PC-9 (cell line): ENCODE data around the gene EEF2K. TPM values are rescaled to one million over a fixed set of nuclear protein-coding genes. Genes with fewer than 3 reads are reported as not detected.

Experiments
- BruUV-seq: library from RNA; stranded (reverse); fragments of 400-500 nt; replicated peaks from 2 replicates; lab custom pipeline; 2021; lab: Mats Ljungman, UMichigan
- CTCF ChIA-PET: fragments of 300-600 bp; sonication (Branson Sonifier 250); formaldehyde crosslinking; loops from one replicate; lab custom pipeline; 2022; ENCODE audit warnings: antibody characterized with exemption; lab: Charles Lee
- POLR2A ChIA-PET: fragments of 300-600 bp; sonication (Branson Sonifier 250); formaldehyde crosslinking; loops from one replicate; lab custom pipeline; 2022; ENCODE audit warnings: antibody characterized with exemption; ENCODE audit not compliant: unreplicated experiment; lab: Charles Lee
- DNase-seq, 2 experiments: peaks; one replicate each; pipeline versions ENCODE4 v3.0.0 to v3.0.0-alpha.2; 2015 to 2022; ENCODE audit warnings: mixed read lengths in 1 of 2
- H2AFZ ChIP-seq: fragments of 200-600 bp; sonication (generic); 2 replicates; pipeline ENCODE4 v1.8.1; 2017; ENCODE audit warnings: antibody characterized with exemption
- H3F3A ChIP-seq: fragments of 200-600 bp; sonication (generic); 2 replicates; pipeline ENCODE4 v1.8.1; 2017; ENCODE audit warnings: antibody characterized with exemption, mild to moderate bottlenecking, low read depth; ENCODE audit not compliant: insufficient read depth
- H3K27ac ChIP-seq: fragments of 200-600 bp; sonication (generic); 2 replicates; pipeline ENCODE4 v1.6.1; 2016; ENCODE audit warnings: mixed run types
- H3K27me3 ChIP-seq: fragments of 200-600 bp; sonication (generic); 2 replicates; pipeline ENCODE4 v1.6.1; 2016; ENCODE audit warnings: low read depth, mixed run types; ENCODE audit not compliant: insufficient read depth
- H3K36me3 ChIP-seq: fragments of 200-600 bp; sonication (generic); 2 replicates; pipeline ENCODE4 v1.6.1; 2016; ENCODE audit warnings: low read depth, mixed run types
- H3K4me1 ChIP-seq: fragments of 200-600 bp; sonication (generic); replicated peaks from 2 replicates; pipeline ENCODE4 v1.6.1; 2016; ENCODE audit warnings: mixed run types; ENCODE audit not compliant: insufficient read depth
- H3K4me2 ChIP-seq: fragments of 200-600 bp; sonication (generic); 2 replicates; pipeline ENCODE4 v1.6.1; 2017; ENCODE audit warnings: mixed run types
- H3K4me3 ChIP-seq: fragments of 200-600 bp; sonication (generic); 2 replicates; pipeline ENCODE4 v1.6.1; 2016; ENCODE audit warnings: mixed run types
- H3K79me2 ChIP-seq: fragments of 200-600 bp; sonication (generic); 2 replicates; pipeline ENCODE4 v1.6.1; 2017; ENCODE audit warnings: low read depth, mixed run types
- H3K9me2 ChIP-seq: fragments of 200-600 bp; sonication (generic); 2 replicates; pipeline ENCODE4 v1.8.1; 2017; ENCODE audit warnings: mild to moderate bottlenecking; ENCODE audit not compliant: insufficient read depth
- H3K9me3 ChIP-seq: fragments of 200-600 bp; sonication (generic); 2 replicates; pipeline ENCODE4 v1.8.1; 2016; ENCODE audit warnings: low read depth; ENCODE audit not compliant: insufficient read depth
- H4K20me1 ChIP-seq: fragments of 200-600 bp; sonication (generic); 2 replicates; pipeline ENCODE4 v1.8.1; 2017; ENCODE audit not compliant: insufficient read depth
- CTCF ChIP-seq: fragments of 200-600 bp; sonication (generic); conservative IDR thresholded peaks from 2 replicates; pipeline ENCODE4 v1.6.1; 2017; ENCODE audit warnings: mixed run types, antibody characterized with exemption, mild to moderate bottlenecking, moderate library complexity
- EZH2 ChIP-seq: fragments of 200-600 bp; sonication (generic); IDR thresholded peaks from 2 replicates; pipeline ENCODE4 v1.8.0; 2017; ENCODE audit warnings: antibody characterized with exemption, low read depth
- intact Hi-C: fragments of 100-400 bp; cut with micrococcal nuclease; formaldehyde crosslinking; loops from one replicate; pipeline ENCODE4 v1.10.0; 2022; ENCODE audit not compliant: unreplicated experiment
- total RNA-seq: library from RNA; stranded (reverse); gene quantifications from 2 replicates; pipeline ENCODE4 v1.2.3, GENCODE V29; 2021

The EEF2K gene
- total RNA-seq, 1 experiment from 2014 or later = 29.8 TPM

- no peak for TF ChIP-seq EZH2
- no peak for TF ChIP-seq CTCF
- H3F3A ChIP-seq = peaks cover 18% of the 10 kb centered on the region; the same call in 1 of the 2 replicates
- H3K36me3 ChIP-seq = peaks cover 9% of the 10 kb centered on the region
- H3K4me2 ChIP-seq = no peak overlapping the region
- no peaks in the 10 kb centered on the region for H3K9me2 ChIP-seq
- no peak overlapping the region for H3K4me3 ChIP-seq
- intact Hi-C loops = no loop called here
- H2AFZ ChIP-seq = no peak overlapping the region
- no peak for DNase-seq
- H3K4me1 ChIP-seq = no peaks in the 10 kb centered on the region
- no TSS peak for BruUV-seq
- no peaks in the 10 kb centered on the region for H3K79me2 ChIP-seq
- no peaks in the 10 kb centered on the region for H3K9me3 ChIP-seq
- H3K27me3 ChIP-seq = no peaks in the 10 kb centered on the region
- POLR2A ChIA-PET = no interaction called here
- no peak overlapping the region for H3K27ac ChIP-seq
- H4K20me1 ChIP-seq = peaks cover 19% of the 10 kb centered on the region
- CTCF ChIA-PET = interaction anchor here (0.9 kb wide), 1 partner anchor 70 kb away, joined by 3 read pairs; no protein-coding TSS in a partner anchor
These were observed 120.8 kb downstream of the EEF2K start for GRCh38 chr16:22326771-22327445.

GRCh38 chr16:22327446-22327775, 121.3 kb downstream of the EEF2K start:
- H3K79me2 ChIP-seq = no peaks in the 10 kb centered on the region
- no peaks in the 10 kb centered on the region for H3K9me2 ChIP-seq
- no peak overlapping the region for H3K4me2 ChIP-seq
- BruUV-seq = no TSS peak
- no peaks in the 10 kb centered on the region for H3K9me3 ChIP-seq
- peaks cover 14% of the 10 kb centered on the region for H3K36me3 ChIP-seq
- no peaks in the 10 kb centered on the region for H3K4me1 ChIP-seq
- peaks cover 18% of the 10 kb centered on the region; the same call in 1 of the 2 replicates for H3F3A ChIP-seq
- no peak for TF ChIP-seq CTCF
- no peak for TF ChIP-seq EZH2
- H4K20me1 ChIP-seq = peaks cover 14% of the 10 kb centered on the region; the same call in 1 of the 2 replicates
- no peak overlapping the region for H3K27ac ChIP-seq
- H3K27me3 ChIP-seq = no peaks in the 10 kb centered on the region
- intact Hi-C loops = no loop called here
- CTCF ChIA-PET = no interaction called here
- POLR2A ChIA-PET = interaction anchor here (0.7 kb wide), 1 partner anchor 95 kb away, joined by 10 read pairs; no protein-coding TSS in a partner anchor
- H2AFZ ChIP-seq = no peak overlapping the region
- DNase-seq = no peak
- H3K4me3 ChIP-seq = no peak overlapping the region

- Histone ChIP-seq H3K27ac (no peak overlapping the region), H3K4me3 (no peak overlapping the region), H3K9me3 (no peaks in the 10 kb centered on the region), H4K20me1 (peaks cover 14% of the 10 kb centered on the region; the same call in 1 of the 2 replicates), H3K4me1 (no peaks in the 10 kb centered on the region), H3F3A (peaks cover 18% of the 10 kb centered on the region; the same call in 1 of the 2 replicates), H3K4me2 (no peak overlapping the region), H2AFZ (no peak overlapping the region), H3K27me3 (no peaks in the 10 kb centered on the region), H3K9me2 (no peaks in the 10 kb centered on the region), H3K36me3 (peaks cover 17% of the 10 kb centered on the region), H3K79me2 (no peaks in the 10 kb centered on the region)
- ChIA-PET POLR2A (interaction anchor here (0.7 kb wide), 1 partner anchor 96 kb away, joined by 10 read pairs; no protein-coding TSS in a partner anchor), CTCF (no interaction called here)
- intact Hi-C loops = no loop called here
- TF ChIP-seq EZH2 (no peak), CTCF (no peak)
- no TSS peak for BruUV-seq
- DNase-seq = no peak
These were observed 122.1 kb downstream of the EEF2K start for GRCh38 chr16:22328081-22328725.
